Ovary (tissue), 3 donors: Measurements from ENCODE around the gene SLC39A11.

Experiments used
- EP300 ChIP-seq: sonication (generic); formaldehyde crosslinking; IDR thresholded peaks from one replicate; pipeline ENCODE4 v1.6.1; 2017; ENCODE audit warnings: antibody characterized with exemption
- POLR2A ChIP-seq: fragments of 450-650 bp; IDR thresholded peaks from one replicate; pipeline ENCODE4 v1.6.1; 2017; ENCODE audit warnings: antibody characterized with exemption, mild to moderate bottlenecking, moderate library complexity
- TF ChIP-seq, protein P1 (sequence below), 3 donors: fragments of 450-650 bp in 2 of 3; fragments of 200-600 bp in 1 of 3; IDR thresholded peaks; one replicate each; pipeline versions ENCODE4 v1.5.1 to v1.8.0; 2016 to 2022; ENCODE audit warnings: antibody characterized with exemption in 3 of 3, mild to moderate bottlenecking in 1 of 3
- donor health status: DM: no; HTN: no; CAD: no.

DNA sequence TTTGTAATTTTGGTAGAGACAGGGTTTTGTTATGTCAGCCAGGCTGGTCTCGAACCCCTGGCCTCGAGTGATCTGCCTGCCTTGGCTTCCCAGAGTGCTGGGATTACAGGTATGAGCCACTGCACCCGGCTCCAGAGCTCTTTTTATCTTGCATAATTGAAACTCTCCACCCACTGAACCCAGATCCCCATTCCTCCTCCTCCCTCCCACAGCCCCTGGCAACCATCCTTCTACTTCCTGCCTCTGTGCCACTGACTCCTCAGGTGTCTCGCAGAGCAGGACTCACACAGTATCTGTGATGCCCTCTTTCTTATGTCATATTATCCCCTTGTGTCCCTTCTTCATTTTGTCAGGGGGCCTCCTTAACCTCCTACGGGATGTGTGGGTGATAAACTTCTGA lies 340.7 kb downstream of the SLC39A11 start:
- TF ChIP-seq, protein P1, sequence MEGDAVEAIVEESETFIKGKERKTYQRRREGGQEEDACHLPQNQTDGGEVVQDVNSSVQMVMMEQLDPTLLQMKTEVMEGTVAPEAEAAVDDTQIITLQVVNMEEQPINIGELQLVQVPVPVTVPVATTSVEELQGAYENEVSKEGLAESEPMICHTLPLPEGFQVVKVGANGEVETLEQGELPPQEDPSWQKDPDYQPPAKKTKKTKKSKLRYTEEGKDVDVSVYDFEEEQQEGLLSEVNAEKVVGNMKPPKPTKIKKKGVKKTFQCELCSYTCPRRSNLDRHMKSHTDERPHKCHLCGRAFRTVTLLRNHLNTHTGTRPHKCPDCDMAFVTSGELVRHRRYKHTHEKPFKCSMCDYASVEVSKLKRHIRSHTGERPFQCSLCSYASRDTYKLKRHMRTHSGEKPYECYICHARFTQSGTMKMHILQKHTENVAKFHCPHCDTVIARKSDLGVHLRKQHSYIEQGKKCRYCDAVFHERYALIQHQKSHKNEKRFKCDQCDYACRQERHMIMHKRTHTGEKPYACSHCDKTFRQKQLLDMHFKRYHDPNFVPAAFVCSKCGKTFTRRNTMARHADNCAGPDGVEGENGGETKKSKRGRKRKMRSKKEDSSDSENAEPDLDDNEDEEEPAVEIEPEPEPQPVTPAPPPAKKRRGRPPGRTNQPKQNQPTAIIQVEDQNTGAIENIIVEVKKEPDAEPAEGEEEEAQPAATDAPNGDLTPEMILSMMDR (IDR thresholded peaks at IDR 0.05): no peak
- TF ChIP-seq EP300: no peak
- no peak for TF ChIP-seq POLR2A
